HepG2 (cell line): ENCODE data around the gene RHBDL1. TPM values are rescaled to one million over a fixed set of nuclear protein-coding genes. Genes with fewer than 3 reads are reported as not detected.
A peak's percentile ranks its signal among the peaks of the same experiment; 100 is the strongest.

Source experiments
- ATAC-seq: fragments of 200-7000 bp; cut with Tn5 transposase; 3 replicates; pipeline ENCODE4 v1.9.1; 2020; ENCODE audit warnings: mild to moderate bottlenecking, moderate library complexity
- BruUV-seq: library from RNA; stranded (reverse); fragments of 400-500 nt; replicated peaks from 2 replicates; lab custom pipeline; 2021; lab: Mats Ljungman, UMichigan
- CTCF ChIA-PET: fragments of 300-600 bp; formaldehyde crosslinking; extraction: SDS; loops from one replicate; lab custom pipeline; 2021; ENCODE audit warnings: low total read pairs, inconsistent platforms, low intra/inter-chr PET ratio; lab: Yijun Ruan, JAX
- POLR2A ChIA-PET: fragments of 350-600 bp; sonication (Branson Sonifier 250); formaldehyde crosslinking; loops from one replicate; lab custom pipeline; 2020; ENCODE audit warnings: antibody characterized with exemption, inconsistent platforms; lab: Yijun Ruan, JAX
- DNase-seq: peaks from one replicate; pipeline ENCODE4 v3.0.0-alpha.2; 2015; ENCODE audit warnings: low spot score
- FAIRE-seq: peaks from 3 replicates; lab custom pipeline; 2011; peaks lifted over from hg19 to GRCh38; lab: Jason Lieb, UNC
- H2AFZ ChIP-seq: one replicate; pipeline ENCODE4 v1.6.1; 2011; ENCODE audit warnings: low read length, inconsistent platforms
- H3K27ac ChIP-seq: fragments of 300-600 bp; 3 replicates; pipeline ENCODE4 v1.8.0; 2011; ENCODE audit warnings: mixed run types, mild to moderate bottlenecking, mixed read lengths, low read length, inconsistent platforms; ENCODE audit not compliant: insufficient read depth; ENCODE audit errors: extremely low read length
- H3K27me3 ChIP-seq, 2 experiments: fragments of 200-600 bp in 1 of 2; 2 replicates in 1 of 2; 3 replicates in 1 of 2; pipeline versions ENCODE4 v1.6.0 to v1.8.0; 2011; ENCODE audit warnings: low read length in 2 of 2, mild to moderate bottlenecking in 2 of 2, moderate library complexity in 2 of 2, inconsistent platforms in 1 of 2; ENCODE audit not compliant: insufficient read depth in 2 of 2, control insufficient read depth in 1 of 2
- H3K36me3 ChIP-seq, 2 experiments: fragments of 200-600 bp in 1 of 2; replicated peaks in 1 of 2; 2 replicates in 1 of 2; 3 replicates in 1 of 2; pipeline versions ENCODE4 v1.5.1 to v1.8.0; 2011; ENCODE audit warnings: low read length in 2 of 2, inconsistent platforms in 1 of 2; ENCODE audit not compliant: insufficient read depth in 2 of 2, control insufficient read depth in 1 of 2
- H3K4me1 ChIP-seq: 2 replicates; pipeline ENCODE4 v1.5.1; 2012; ENCODE audit warnings: low read length, inconsistent platforms; ENCODE audit not compliant: insufficient read depth
- H3K4me2 ChIP-seq: 2 replicates; pipeline ENCODE4 v1.6.0; 2011; ENCODE audit warnings: low read depth, low read length, inconsistent platforms
- H3K4me3 ChIP-seq, 3 experiments: fragments of 200-600 bp in 1 of 3; sonication (generic), shearing (Covaris generic) in 1 of 3; replicated peaks in 1 of 3; 2 replicates each; pipeline ENCODE4 v1.5.1; 2011 to 2016; ENCODE audit warnings: low read length in 3 of 3, inconsistent platforms in 2 of 3, low read depth in 2 of 3, mild to moderate bottlenecking in 2 of 3, control low read depth in 1 of 3, mixed read lengths in 1 of 3; ENCODE audit not compliant: insufficient read depth in 1 of 3
- H3K79me2 ChIP-seq: one replicate; pipeline ENCODE4 v1.6.1; 2011; ENCODE audit warnings: low read length, inconsistent platforms; ENCODE audit not compliant: insufficient read depth
- H3K9ac ChIP-seq: 2 replicates; pipeline ENCODE4 v1.6.0; 2011; ENCODE audit warnings: mild to moderate bottlenecking, low read depth, low read length, inconsistent platforms; ENCODE audit not compliant: insufficient read depth
- H3K9me3 ChIP-seq: 2 replicates; pipeline ENCODE4 v1.5.1; 2012; ENCODE audit warnings: mild to moderate bottlenecking, low read length
- H4K20me1 ChIP-seq: 2 replicates; pipeline ENCODE4 v1.6.0; 2011; ENCODE audit warnings: inconsistent platforms, mild to moderate bottlenecking, low read length, moderate library complexity; ENCODE audit not compliant: insufficient read depth
- AGO1 ChIP-seq: fragments of 200-400 bp; formaldehyde crosslinking; IDR thresholded peaks from 2 replicates; pipeline ENCODE4 v1.6.1; 2017; ENCODE audit warnings: mild to moderate bottlenecking, low read depth, low read length, moderate library complexity; ENCODE audit not compliant: poor library complexity, severe bottlenecking
- CBX1 ChIP-seq: IDR thresholded peaks from one replicate; pipeline ENCODE4 v1.6.1; 2016; ENCODE audit warnings: antibody characterized with exemption, low read depth
- DR1 ChIP-seq: sonication (generic); formaldehyde crosslinking; IDR thresholded peaks from 2 replicates; pipeline ENCODE4 v1.8.0; 2021; ENCODE audit warnings: mild to moderate bottlenecking, missing genetic modification reagents, inconsistent platforms
- GZF1 ChIP-seq: sonication (generic); formaldehyde crosslinking; IDR thresholded peaks from 2 replicates; pipeline ENCODE4 v1.5.1; 2020; ENCODE audit warnings: mild to moderate bottlenecking, missing genetic modification reagents
- MYPOP ChIP-seq: sonication (generic); formaldehyde crosslinking; IDR thresholded peaks from 2 replicates; pipeline ENCODE4 v1.8.1; 2023; ENCODE audit warnings: mild to moderate bottlenecking, moderate library complexity, missing genetic modification reagents
- NFRKB ChIP-seq: fragments of 450-650 bp; IDR thresholded peaks from 2 replicates; pipeline ENCODE4 v1.6.1; 2017
- RCOR2 ChIP-seq: IDR thresholded peaks from 2 replicates; pipeline ENCODE4 v1.6.1; 2016; ENCODE audit warnings: missing biosample characterization, missing genetic modification reagents
- TOE1 ChIP-seq: sonication (generic); formaldehyde crosslinking; IDR thresholded peaks from 2 replicates; pipeline ENCODE4 v1.4.0; 2020; ENCODE audit warnings: mild to moderate bottlenecking, missing genetic modification reagents
- U2AF2 ChIP-seq: fragments of 200-400 bp; formaldehyde crosslinking; IDR thresholded peaks from 2 replicates; pipeline ENCODE4 v1.6.1; 2017; ENCODE audit warnings: low read depth, mild to moderate bottlenecking, low read length
- ZBTB7B ChIP-seq: sonication (generic); formaldehyde crosslinking; IDR thresholded peaks from 2 replicates; pipeline ENCODE4 v1.4.0; 2020; ENCODE audit warnings: missing genetic modification reagents
- ZNF546 ChIP-seq: sonication (generic); formaldehyde crosslinking; conservative IDR thresholded peaks from 2 replicates; pipeline ENCODE4 v1.8.1; 2023; ENCODE audit warnings: mild to moderate bottlenecking, missing genetic modification reagents
- ZNF607 ChIP-seq: sonication (generic); formaldehyde crosslinking; IDR thresholded peaks from 2 replicates; pipeline ENCODE4 v1.5.1; 2020; ENCODE audit warnings: missing genetic modification reagents, mild to moderate bottlenecking, borderline replicate concordance
- ZNF615 ChIP-seq: sonication (generic); formaldehyde crosslinking; IDR thresholded peaks from 2 replicates; pipeline ENCODE4 v1.5.0; 2020; ENCODE audit warnings: mild to moderate bottlenecking, missing genetic modification reagents, borderline replicate concordance
- ZSCAN25 ChIP-seq: sonication (generic); formaldehyde crosslinking; IDR thresholded peaks from 2 replicates; pipeline ENCODE4 v1.8.0; 2022; ENCODE audit warnings: mild to moderate bottlenecking, missing genetic modification reagents
- WGBS: methylation state at CpG from one replicate; pipeline ENCODE4 v1.1.6; 2017; ENCODE audit warnings: low lambda C conversion rate; 5-methylcytosine and 5-hydroxymethylcytosine counted together
- in situ Hi-C: cut with HindIII; loops from 2 replicates; pipeline ENCODE4 v1.10.0; 2017; ENCODE audit warnings: low pct_unique_long_range_greater_than_20kb; ENCODE audit not compliant: extremely low pct_ligation_motif_present
- intact Hi-C: fragments of 100-400 bp; cut with micrococcal nuclease; formaldehyde crosslinking; loops from one replicate; pipeline ENCODE4 v1.10.0; 2022; ENCODE audit not compliant: unreplicated experiment
- polyA plus RNA-seq, 8 experiments: library from polyadenylated mRNA; depleted of rRNA in 3 of 8; stranded (reverse) in 7 of 8; unstranded in 1 of 8; fragments of >200 nt; fragmentation: Illumina TruSeq in 4 of 8; extraction: Trizol in 4 of 8; gene quantifications; 2 replicates each; pipeline versions ENCODE4 v1.2.1 to v1.2.3, GENCODE V29; 2011 to 2016; ENCODE audit warnings: low read depth in 4 of 8, missing spikeins in 1 of 8, mixed read lengths in 1 of 8; ENCODE audit not compliant: insufficient read depth in 1 of 8
- total RNA-seq, 5 experiments: library from RNA; depleted of rRNA; stranded (reverse); fragments of >200 nt; fragmentation: Illumina TruSeq; extraction: Trizol; gene quantifications; 2 replicates each; pipeline ENCODE4 v1.2.3, GENCODE V29; 2016; ENCODE audit warnings: low read depth in 1 of 5
- TF ChIP-seq, protein P1 (sequence below): sonication (generic); formaldehyde crosslinking; IDR thresholded peaks from 2 replicates; pipeline ENCODE4 v1.4.0; 2020; ENCODE audit warnings: missing genetic modification reagents

The RHBDL1 gene
- total and polyA plus RNA-seq, 2 of the 13 experiments (the other 11 are each of a cell fraction or from before 2014, with no cell fraction given) = 1.8 to 3.8 TPM

GRCh38 chr16:700684-701584, 25.5 kb downstream of the RHBDL1 start (continued):
- no peak for TF ChIP-seq ZNF615 (CRISPR knock-in tag)
- no peak for TF ChIP-seq CBX1
- TF ChIP-seq U2AF2 = no peak
- TF ChIP-seq ZNF546 (CRISPR knock-in tag) = 0 out of 2 replicates have a peak, but pooled peaks have one; percentile 38
- no peak for TF ChIP-seq DR1 (CRISPR knock-in tag)
- TF ChIP-seq MYPOP (CRISPR knock-in tag) = no peak
- TF ChIP-seq NFRKB = no peak
- no peak for TF ChIP-seq RCOR2 (CRISPR knock-in tag)
- TF ChIP-seq TOE1 (CRISPR knock-in tag) = no peak
- TF ChIP-seq, all 625 proteins: peak for 155

DNA sequence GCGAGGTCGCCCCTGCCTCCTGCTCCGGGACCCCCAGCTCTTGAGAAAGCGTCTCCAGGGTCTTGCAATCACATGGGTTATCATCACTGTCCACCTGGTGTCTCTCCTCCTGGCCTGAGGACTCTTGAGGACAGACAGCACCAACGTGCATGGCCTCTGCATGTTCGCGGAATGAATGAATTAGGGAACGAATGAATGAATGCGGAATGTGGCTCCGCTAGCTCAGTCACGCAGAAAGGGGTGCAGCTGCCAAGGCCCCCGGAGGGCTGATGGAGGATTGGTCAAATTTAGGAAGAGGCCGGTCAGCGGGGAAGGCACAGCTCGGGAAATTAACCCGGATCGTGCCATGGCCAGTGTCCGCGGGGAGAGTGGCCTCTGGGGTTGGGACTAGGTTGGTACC, 26.9 kb downstream of the RHBDL1 start:
- CTCF ChIA-PET = no interaction called here
- peaks cover 33 to 72% of the 10 kb centered on the region in 2 experiments for H3K27me3 ChIP-seq
- BruUV-seq = no TSS peak
- TF ChIP-seq ZNF607 = no peak
- no peak for TF ChIP-seq ZBTB7B (CRISPR knock-in tag)
- no peak for TF ChIP-seq GZF1 (CRISPR knock-in tag)
- no peak for TF ChIP-seq AGO1
- TF ChIP-seq ZSCAN25 (CRISPR knock-in tag) = no peak
- TF ChIP-seq, protein P1, sequence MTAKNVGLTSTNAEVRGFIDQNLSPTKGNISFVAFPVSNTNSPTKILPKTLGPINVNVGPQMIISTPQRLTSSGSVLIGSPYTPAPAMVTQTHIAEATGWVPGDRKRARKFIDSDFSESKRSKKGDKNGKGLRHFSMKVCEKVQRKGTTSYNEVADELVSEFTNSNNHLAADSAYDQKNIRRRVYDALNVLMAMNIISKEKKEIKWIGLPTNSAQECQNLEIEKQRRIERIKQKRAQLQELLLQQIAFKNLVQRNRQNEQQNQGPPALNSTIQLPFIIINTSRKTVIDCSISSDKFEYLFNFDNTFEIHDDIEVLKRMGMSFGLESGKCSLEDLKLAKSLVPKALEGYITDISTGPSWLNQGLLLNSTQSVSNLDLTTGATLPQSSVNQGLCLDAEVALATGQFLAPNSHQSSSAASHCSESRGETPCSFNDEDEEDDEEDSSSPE (CRISPR knock-in tag) = no peak
- TF ChIP-seq, all 625 proteins: peak for 0
- intact Hi-C loops = no loop called here
- WGBS = 42% methylated on average over 19 of the region's 19 CpGs
- no peak overlapping the region for H2AFZ ChIP-seq
- H4K20me1 ChIP-seq = peaks cover 3% of the 10 kb centered on the region; the same call in 1 of the 2 replicates
- no peaks in the 10 kb centered on the region for H3K36me3 ChIP-seq
- H3K9me3 ChIP-seq = no peaks in the 10 kb centered on the region
- DNase-seq (no peak), FAIRE-seq (no peak), ATAC-seq (no peak)
- in situ Hi-C loops = no loop called here
- POLR2A ChIA-PET = no interaction called here
- H3K9ac ChIP-seq = no peak overlapping the region
- no peaks in the 10 kb centered on the region for H3K4me1 ChIP-seq
- no peak overlapping the region for H3K4me2 ChIP-seq
- no peaks in the 10 kb centered on the region for H3K79me2 ChIP-seq
- H3K27ac ChIP-seq = no peak overlapping the region
- no peak overlapping the region for H3K4me3 ChIP-seq
